ENCODE results near the gene KDM6A.
"Not testable (repeated sequence)": the region's sequence is repeated elsewhere in the genome, so short reads cannot be mapped to it uniquely, and the experiment has no call there.

The KDM6A gene

DNA sequence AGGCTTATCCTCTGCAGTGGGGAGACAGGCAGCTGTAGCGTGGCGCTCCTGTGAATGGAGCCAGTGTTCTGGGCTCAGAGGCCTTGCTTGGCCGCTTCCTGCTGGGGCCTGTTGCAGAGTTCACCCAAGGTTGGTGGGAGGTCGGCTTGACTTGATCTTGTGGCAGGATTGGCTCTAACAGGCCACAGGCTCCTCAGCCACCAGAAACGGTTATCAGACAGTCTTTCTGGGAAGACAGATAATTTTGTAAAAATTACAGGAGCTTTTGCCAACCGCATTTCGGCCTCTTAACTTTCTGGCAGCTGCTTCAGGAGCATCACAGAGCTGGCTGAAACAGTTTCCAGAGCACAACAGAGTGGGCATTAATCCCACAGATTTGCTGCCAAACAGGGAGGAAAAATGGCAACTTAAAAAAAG is 261.3 kb downstream of the KDM6A start:
- H3K4me1 ChIP-seq (ENCODE audit: insufficient read depth, low read length, severe bottlenecking) = no peaks in the 10 kb centered on the region
- TF ChIP-seq EZH2 (IDR thresholded peaks at IDR 0.05; ENCODE audit: borderline replicate concordance, low read length) = no peak
- TF ChIP-seq, protein P1, sequence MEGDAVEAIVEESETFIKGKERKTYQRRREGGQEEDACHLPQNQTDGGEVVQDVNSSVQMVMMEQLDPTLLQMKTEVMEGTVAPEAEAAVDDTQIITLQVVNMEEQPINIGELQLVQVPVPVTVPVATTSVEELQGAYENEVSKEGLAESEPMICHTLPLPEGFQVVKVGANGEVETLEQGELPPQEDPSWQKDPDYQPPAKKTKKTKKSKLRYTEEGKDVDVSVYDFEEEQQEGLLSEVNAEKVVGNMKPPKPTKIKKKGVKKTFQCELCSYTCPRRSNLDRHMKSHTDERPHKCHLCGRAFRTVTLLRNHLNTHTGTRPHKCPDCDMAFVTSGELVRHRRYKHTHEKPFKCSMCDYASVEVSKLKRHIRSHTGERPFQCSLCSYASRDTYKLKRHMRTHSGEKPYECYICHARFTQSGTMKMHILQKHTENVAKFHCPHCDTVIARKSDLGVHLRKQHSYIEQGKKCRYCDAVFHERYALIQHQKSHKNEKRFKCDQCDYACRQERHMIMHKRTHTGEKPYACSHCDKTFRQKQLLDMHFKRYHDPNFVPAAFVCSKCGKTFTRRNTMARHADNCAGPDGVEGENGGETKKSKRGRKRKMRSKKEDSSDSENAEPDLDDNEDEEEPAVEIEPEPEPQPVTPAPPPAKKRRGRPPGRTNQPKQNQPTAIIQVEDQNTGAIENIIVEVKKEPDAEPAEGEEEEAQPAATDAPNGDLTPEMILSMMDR (IDR thresholded peaks at IDR 0.05; ENCODE audit: low read length) = no peak
- no peak overlapping the region for H3K4me2 ChIP-seq (ENCODE audit: low read length)
- no peak overlapping the region for H3K27ac ChIP-seq (ENCODE audit: low read depth, low read length, poor library complexity, severe bottlenecking)
- H3F3A ChIP-seq (ENCODE audit: insufficient read depth, low read length) = no peaks in the 10 kb centered on the region
- H3K9ac ChIP-seq (ENCODE audit: low read length) = no peak overlapping the region
- no peak overlapping the region for H3K4me3 ChIP-seq (ENCODE audit: low read depth, low read length, poor library complexity, severe bottlenecking)
- no peaks in the 10 kb centered on the region for H3K9me3 ChIP-seq (ENCODE audit: low read length)
- H3K36me3 ChIP-seq (ENCODE audit: insufficient read depth, low read length) = no peaks in the 10 kb centered on the region
- no peak overlapping the region for H2AFZ ChIP-seq (ENCODE audit: low read length)
- H3K27me3 ChIP-seq (ENCODE audit: insufficient read depth, low read length) = no peaks in the 10 kb centered on the region
- H3K79me2 ChIP-seq (ENCODE audit: insufficient read depth, low read length) = no peaks in the 10 kb centered on the region
- no peaks in the 10 kb centered on the region for H4K20me1 ChIP-seq (ENCODE audit: insufficient read depth, low read length)
- no peaks in the 10 kb centered on the region for H3K9me2 ChIP-seq (ENCODE audit: low read depth, low read length)

DNA sequence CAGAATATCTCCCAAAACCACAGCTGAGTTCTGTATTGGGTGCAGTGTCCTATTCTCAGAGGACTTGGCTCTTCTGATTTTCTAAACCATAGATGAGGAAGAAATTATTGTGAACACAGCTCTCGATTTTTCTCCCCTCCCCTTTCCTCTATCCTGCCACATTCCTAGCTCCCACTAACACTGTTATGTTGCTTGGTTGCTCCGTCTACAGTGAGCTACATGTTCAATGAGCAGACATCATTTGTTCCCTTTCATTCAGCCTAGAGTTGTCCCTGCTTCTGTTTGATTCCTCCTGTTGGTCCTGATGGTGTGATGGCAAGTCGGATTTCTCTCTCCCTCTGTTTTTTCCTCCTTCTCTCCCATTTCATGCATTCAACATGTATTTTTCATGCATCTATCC is 261.8 kb downstream of the KDM6A start:
- no peaks in the 10 kb centered on the region for H4K20me1 ChIP-seq (ENCODE audit: insufficient read depth, low read length)
- no peaks in the 10 kb centered on the region for H3K36me3 ChIP-seq (ENCODE audit: insufficient read depth, low read length)
- no peaks in the 10 kb centered on the region for H3K27me3 ChIP-seq (ENCODE audit: insufficient read depth, low read length)
- H3K9ac ChIP-seq (ENCODE audit: low read length) = no peak overlapping the region
- H3K79me2 ChIP-seq (ENCODE audit: insufficient read depth, low read length) = no peaks in the 10 kb centered on the region
- no peak overlapping the region for H2AFZ ChIP-seq (ENCODE audit: low read length)
- H3K4me2 ChIP-seq (ENCODE audit: low read length) = no peak overlapping the region
- TF ChIP-seq, protein P1 (IDR thresholded peaks at IDR 0.05; ENCODE audit: low read length) = no peak
- TF ChIP-seq EZH2 (IDR thresholded peaks at IDR 0.05; ENCODE audit: borderline replicate concordance, low read length) = no peak
- no peaks in the 10 kb centered on the region for H3K9me3 ChIP-seq (ENCODE audit: low read length)
- no peaks in the 10 kb centered on the region for H3F3A ChIP-seq (ENCODE audit: insufficient read depth, low read length)
- no peaks in the 10 kb centered on the region for H3K9me2 ChIP-seq (ENCODE audit: low read depth, low read length)
- H3K4me3 ChIP-seq (ENCODE audit: low read depth, low read length, poor library complexity, severe bottlenecking) = no peak overlapping the region
- no peak overlapping the region for H3K27ac ChIP-seq (ENCODE audit: low read depth, low read length, poor library complexity, severe bottlenecking)
- H3K4me1 ChIP-seq (ENCODE audit: insufficient read depth, low read length, severe bottlenecking) = no peaks in the 10 kb centered on the region

DNA sequence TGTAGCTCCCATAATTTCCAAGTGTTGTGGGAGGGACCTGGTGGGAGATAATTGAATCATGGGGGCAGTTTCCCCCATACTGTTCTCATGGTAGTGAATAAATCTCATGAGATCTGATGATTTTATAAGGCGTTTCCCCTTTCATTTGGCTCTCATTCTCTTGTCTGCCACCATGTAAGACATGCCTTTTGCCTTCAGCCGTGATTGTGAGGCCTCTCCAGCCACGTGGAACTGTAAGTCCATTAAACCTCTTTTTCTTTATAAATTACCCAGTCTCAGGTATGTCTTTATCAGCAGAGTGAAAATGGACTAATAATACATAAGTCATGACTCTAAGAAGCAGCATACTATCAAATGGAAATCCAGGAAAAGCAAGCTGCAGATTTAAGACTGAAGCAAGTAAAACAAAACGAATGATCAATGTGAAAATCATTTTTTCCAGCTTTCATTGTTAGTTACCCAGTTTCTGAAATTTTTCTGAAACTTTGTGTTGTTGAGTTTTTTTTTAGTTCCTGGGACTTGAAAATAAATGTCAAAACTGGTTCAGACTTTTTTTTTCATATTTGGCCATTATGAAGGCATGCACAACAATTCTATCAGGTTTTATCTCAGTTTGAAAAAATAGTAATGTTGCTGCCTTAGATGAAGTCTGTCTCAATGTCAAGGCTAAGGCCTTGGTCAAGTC is 262.5 kb downstream of the KDM6A start:
- not testable (repeated sequence) for H2AFZ ChIP-seq (ENCODE audit: low read length); H3K9me3 ChIP-seq (ENCODE audit: low read length); H4K20me1 ChIP-seq (ENCODE audit: insufficient read depth, low read length)

DNA sequence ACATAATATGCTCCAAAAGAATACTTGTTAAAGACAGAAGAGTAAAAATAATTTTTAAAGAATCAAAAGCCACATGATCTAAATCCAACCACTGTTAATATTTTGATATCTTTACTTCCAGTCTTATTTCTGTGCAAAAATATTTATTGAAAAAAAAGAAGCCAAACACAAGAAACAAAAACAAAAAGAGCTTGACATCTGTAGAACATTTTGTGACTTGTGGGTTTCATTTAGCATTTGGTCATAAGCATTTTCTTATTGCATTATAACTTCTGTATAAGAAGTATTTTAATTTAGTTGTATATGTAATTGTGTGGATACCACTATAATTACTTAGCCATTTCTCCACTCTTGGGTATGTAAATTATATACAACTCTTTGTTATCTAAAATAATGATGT is 264.5 kb downstream of the KDM6A start:
- Histone ChIP-seq H2AFZ (ENCODE audit: low read length) (no peak overlapping the region), H3K27me3 (ENCODE audit: insufficient read depth, low read length) (no peaks in the 10 kb centered on the region)
- no peak for TF ChIP-seq EZH2 (IDR thresholded peaks at IDR 0.05; ENCODE audit: borderline replicate concordance, low read length)
- TF ChIP-seq, protein P1 (IDR thresholded peaks at IDR 0.05; ENCODE audit: low read length) = no peak

More for the DNA sequence above, 262.5 kb downstream of the KDM6A start:
- H3K9ac ChIP-seq (ENCODE audit: low read length); H3K4me3 ChIP-seq (ENCODE audit: low read depth, low read length, poor library complexity, severe bottlenecking); H3F3A ChIP-seq (ENCODE audit: insufficient read depth, low read length); H3K9me2 ChIP-seq (ENCODE audit: low read depth, low read length); H3K4me1 ChIP-seq (ENCODE audit: insufficient read depth, low read length, severe bottlenecking); H3K27me3 ChIP-seq (ENCODE audit: insufficient read depth, low read length); H3K79me2 ChIP-seq (ENCODE audit: insufficient read depth, low read length); H3K27ac ChIP-seq (ENCODE audit: low read depth, low read length, poor library complexity, severe bottlenecking); H3K4me2 ChIP-seq (ENCODE audit: low read length); H3K36me3 ChIP-seq (ENCODE audit: insufficient read depth, low read length): not testable (repeated sequence)

More for the DNA sequence above, 264.5 kb downstream of the KDM6A start:
- Histone ChIP-seq H3K4me2 (ENCODE audit: low read length) (no peak overlapping the region), H3K79me2 (ENCODE audit: insufficient read depth, low read length) (no peaks in the 10 kb centered on the region), H3K36me3 (ENCODE audit: insufficient read depth, low read length) (no peaks in the 10 kb centered on the region), H3K9ac (ENCODE audit: low read length) (no peak overlapping the region), H4K20me1 (ENCODE audit: insufficient read depth, low read length) (no peaks in the 10 kb centered on the region), H3K9me3 (ENCODE audit: low read length) (no peaks in the 10 kb centered on the region), H3K4me1 (ENCODE audit: insufficient read depth, low read length, severe bottlenecking) (no peaks in the 10 kb centered on the region), H3K4me3 (ENCODE audit: low read depth, low read length, poor library complexity, severe bottlenecking) (no peak overlapping the region), H3K27ac (ENCODE audit: low read depth, low read length, poor library complexity, severe bottlenecking) (no peak overlapping the region), H3F3A (ENCODE audit: insufficient read depth, low read length) (no peaks in the 10 kb centered on the region), H3K9me2 (ENCODE audit: low read depth, low read length) (no peaks in the 10 kb centered on the region)
